AG08396 (cell line): ENCODE measurements around the gene RAMP2.
A peak's percentile ranks its signal among the peaks of the same experiment; 100 is the strongest.
"Not testable (repeated sequence)": the region's sequence is repeated elsewhere in the genome, so short reads cannot be mapped to it uniquely, and the experiment has no call there.

ENCODE experiments used
- DNase-seq: peaks from one replicate; pipeline ENCODE4 v3.0.0; 2012; ENCODE audit warnings: low spot score, mixed read lengths

The RAMP2 gene, protein sequence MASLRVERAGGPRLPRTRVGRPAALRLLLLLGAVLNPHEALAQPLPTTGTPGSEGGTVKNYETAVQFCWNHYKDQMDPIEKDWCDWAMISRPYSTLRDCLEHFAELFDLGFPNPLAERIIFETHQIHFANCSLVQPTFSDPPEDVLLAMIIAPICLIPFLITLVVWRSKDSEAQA

GRCh38 chr17:42760652-42761581, at the start of gene RAMP2:
TSS of gene RAMP2 (plus strand) at chr17:42761227. CDS start at chr17:42761262, 35 bp downstream.
- peak; percentile 60 for DNase-seq

- peak; percentile 55 for DNase-seq
Measured at GRCh38 chr17:42720996-42721583, 39.9 kb upstream of the RAMP2 start.

DNA sequence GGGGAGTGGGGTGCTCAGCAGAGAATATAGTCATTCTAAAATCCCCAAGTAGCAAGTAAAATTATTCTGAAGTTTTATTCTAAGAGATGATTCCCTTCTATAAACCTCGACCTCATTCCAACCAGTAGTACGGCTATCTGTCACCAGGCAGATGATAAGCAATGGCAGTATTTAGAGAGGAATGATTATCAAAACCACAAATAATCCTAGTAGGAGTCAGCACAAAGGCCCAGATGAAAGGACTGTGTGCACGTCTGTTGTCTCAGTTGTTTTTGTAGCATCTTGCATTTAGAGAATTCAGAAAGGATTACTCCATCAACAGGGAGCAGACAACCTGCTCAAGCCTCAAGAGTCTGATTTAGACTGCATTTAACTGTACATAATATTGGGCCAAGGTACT, 37.4 kb upstream of the RAMP2 start:
- no peak for DNase-seq

DNA sequence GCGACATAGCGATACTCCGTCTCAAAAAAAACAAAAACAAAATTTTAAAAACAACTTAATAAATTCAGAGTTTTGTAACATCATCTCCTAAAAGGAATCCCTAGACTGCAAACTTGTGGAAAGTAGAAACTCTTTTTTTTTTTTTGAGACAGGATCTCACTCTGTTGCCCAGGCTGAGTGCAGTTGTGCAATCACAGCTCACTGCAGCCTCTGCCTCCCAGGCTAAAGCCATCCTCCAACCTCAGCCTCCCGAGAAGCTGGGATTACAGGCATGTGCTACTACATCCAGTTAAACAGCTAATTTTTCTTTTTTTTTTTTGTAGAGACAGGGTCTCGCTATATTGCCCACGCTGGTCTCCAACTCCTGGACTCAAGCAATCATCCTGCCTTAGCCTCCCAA, 35.9 kb upstream of the RAMP2 start:
- DNase-seq: no peak

DNA sequence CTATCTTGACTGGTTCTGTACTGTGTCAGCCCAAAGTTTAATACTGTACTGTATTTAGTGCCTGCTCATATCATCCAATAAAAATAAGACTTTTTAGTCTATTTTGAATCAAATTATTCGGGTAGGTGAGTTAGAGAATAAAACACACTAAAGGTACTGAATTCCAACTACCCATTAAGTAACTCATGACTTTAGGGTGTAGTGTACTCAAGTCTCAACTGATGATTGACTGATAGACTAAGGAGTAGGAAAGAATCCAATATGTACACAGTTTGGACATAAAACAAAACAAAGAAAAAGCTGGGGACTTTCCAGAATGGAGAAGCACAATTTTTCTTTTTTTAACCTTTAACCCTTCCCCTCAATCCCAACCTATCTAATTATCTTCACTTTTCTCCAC, 20.3 kb upstream of the RAMP2 start:
- no peak for DNase-seq

- DNase-seq: not testable (repeated sequence)
Measured at GRCh38 chr17:42742916-42743315, 18.1 kb upstream of the RAMP2 start.

DNA sequence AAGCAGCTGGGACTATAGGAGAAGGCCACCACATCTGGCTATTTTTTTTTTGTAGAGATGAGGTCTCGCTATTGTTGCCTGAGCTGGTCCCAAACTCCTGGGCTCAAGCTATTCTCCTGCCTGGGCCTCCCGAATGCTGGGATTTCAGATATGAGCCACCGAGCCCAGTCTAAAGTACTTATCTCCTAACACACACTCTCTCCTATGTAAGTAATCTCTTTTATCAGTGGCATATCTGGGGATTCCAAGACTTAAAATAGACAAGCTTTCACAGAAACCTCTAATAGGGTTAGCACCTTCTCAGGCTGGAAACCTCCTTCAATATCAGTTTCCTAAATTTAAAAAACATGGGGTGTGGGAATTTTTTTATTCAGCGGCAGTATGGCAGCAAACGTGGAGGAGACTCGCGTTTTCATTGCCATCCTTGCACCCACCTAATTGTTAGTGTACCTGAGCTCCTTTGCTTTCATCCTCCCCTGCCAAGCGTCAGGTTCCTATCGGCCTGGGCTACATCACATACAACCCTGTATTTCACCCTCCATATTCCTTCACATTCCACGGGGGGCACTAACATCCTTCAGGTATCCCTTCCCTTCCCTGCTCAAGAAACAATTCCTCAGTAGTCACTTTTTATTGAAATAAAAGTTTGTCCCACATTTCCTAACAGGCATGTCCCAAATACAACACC, 17.3 kb upstream of the RAMP2 start:
- DNase-seq: no peak

DNA sequence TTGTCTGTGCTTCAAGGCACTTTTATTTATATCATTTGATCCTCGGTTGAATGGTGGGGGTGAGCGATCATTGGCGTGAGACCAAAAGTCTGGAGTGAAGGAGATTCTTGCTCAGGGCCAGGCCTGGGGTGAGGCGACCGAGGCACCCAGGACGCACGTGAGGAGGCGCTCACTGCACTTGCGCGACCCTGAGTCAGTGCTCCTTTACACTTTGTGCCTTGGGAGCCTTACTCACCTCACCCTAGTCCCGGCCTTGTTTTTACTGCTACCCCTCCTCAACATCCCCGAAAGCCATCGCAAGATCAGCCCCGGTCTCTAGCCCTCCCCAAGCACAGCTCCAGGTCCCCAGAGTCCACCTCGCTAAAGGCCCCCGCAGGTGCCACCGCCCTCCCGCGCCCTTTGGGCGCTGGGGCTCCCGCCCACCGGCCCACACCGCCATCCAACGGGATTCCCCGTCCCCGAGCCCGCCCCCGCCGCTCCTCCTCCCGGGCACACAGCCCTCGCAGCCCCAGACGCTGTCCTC, 16.7 kb upstream of the RAMP2 start:
- peak; percentile 77 for DNase-seq

GRCh38 chr17:42744806-42745617, 16.0 kb upstream of the RAMP2 start, which contains the start of gene EZH1:
TSS of gene EZH1 (minus strand) at chr17:42745040. CDS start at chr17:42728941, 16,099 bp downstream.
- DNase-seq: peak; percentile 100

DNA sequence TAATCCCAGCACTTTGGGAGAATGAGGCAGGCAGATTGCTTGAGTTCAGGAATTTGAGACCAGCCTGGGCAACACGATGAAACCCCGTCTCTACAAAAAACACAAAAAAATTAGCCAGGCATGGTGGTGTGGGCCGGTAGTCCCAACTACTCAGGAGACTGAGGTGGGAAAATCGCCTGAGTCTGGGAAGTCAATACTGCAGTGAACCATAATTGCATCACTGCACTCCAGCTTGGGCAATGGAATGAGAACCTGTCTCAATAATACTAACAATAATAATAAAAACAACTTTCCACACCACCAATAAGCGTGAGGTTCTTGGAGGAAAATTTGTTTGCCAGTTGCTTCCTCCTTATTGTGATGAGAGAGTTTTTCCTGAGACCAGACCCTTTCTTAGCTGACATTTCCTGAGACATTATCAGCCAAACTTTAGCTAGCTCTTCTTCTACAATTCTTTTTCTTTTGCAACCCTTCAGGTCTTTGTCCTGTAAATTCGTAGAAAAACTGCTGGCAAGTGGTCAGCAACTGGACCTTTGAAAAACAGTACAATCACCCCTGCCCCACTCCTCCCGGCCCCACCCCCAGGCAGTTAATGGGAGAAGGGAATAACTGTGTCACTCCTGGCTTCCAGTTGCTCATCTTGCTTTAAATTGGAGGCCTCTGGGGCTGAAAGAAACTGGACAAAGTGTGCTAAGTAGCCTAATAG, 12.7 kb upstream of the RAMP2 start:
- DNase-seq: no peak

DNA sequence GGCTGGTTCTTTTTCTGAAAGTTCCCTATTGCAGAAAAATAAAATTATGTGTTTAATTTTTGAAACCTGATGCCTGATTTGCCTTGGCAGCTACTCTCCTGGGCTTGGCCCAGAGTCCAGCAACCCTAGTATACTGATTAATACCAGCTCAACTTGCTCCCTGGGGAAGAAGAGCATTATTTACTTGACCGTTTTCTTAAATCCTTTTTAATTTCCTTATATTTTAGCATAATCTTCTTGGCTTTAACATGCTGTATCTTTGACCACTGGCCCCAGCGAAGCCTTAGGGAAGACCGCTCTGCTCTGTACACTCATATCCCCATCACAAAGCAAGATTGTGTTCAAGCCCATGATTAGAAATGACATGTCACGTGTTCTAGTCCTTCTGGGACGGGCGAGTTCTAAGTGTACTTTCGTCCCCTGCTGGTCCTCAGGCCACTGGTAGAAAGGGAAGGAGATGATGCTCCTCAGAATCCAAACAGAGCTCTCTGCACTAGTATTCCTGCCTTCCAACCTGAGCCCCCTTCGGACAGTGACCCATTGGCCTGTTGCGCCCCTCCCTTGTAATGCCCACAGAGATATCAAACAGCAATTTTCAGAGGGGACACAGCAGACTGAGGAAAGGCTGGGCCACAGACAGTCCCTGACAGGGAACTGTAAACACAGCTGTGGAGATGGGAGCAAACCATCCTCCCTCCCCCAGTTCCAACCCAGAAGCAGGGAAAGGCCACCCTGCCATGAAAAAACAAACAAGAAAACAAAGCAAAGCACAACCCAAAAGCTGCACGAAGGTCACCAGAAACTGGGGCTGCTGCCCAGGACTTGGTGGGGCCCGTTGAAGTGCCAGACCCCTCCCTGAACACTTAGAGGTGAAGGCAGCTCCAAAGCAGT, 11.9 kb upstream of the RAMP2 start:
- DNase-seq: no peak

- DNase-seq: no peak
Measured at GRCh38 chr17:42750739-42751344, 10.2 kb upstream of the RAMP2 start.

- DNase-seq: no peak
Measured at GRCh38 chr17:42751628-42752027, 9.4 kb upstream of the RAMP2 start.

DNA sequence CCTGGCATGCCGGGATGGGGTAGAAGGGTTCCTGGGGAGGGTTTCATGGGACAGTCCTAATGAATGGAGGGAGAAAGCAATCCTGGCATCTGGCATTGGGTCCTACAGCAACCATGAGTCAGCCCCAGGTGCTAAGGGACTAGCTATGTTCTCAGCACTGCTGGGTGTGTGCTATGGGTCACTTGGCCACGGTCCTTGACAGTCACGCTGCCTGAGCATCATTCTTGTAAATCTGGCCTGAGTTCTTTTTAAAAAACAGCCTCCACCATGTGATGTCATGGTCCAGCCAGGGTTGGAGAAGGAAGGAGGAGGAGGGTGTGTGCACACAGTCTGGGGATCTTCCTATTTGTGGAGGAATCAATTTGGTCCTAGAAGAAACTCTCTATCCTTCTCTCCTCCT, 6.2 kb upstream of the RAMP2 start:
- no peak for DNase-seq

DNA sequence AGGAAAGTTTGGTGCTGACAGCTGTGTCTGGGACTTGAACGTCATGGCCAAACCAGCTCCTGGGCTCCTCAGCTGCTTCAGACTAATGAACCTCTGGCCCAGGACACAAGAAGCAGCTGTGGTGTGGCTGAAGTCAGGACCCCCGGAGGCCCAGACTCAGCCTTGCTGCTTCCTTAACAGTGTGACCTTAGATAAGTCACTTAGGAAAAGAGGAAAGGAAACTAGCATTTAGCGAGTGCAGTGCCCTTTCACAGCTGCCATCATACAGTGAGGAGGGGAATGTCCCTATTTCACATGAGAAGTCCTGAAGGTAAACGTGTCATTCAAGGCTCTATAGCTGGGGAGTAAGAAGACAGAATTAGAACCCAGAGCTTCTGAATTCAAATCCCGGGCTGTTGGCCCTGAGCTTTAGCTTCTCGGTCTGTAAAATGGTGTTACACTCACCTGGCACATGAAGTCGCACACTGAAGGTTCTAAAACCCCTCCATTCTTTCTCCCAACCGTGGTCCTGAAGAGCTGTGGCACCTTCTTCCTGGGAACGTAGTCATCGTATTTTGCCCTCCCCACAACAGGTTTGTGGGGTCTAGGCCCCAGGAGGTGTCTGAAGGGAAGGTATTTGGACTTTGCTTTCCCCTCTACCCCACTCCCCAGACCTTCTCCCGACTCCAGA, 910 bp upstream of the RAMP2 start:
- DNase-seq: no peak

DNA sequence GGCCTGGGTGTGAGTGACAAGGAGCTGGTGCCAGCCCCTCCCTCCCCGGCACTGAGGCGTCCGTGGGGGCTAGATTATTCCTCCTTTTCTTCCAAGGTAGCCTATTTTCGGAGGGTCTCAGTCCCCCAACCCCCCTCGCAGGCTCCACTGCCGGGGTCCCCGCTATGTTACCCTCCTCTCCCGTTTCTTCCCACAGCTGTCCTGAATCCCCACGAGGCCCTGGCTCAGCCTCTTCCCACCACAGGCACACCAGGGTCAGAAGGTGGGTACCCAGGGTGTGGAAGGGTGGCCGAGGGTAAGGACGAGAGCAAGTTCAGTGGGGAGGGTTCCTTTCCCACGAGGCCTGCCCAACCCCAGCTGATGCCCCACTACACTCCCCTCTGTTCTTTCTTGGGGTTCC, 611 bp downstream of the RAMP2 start:
- DNase-seq: no peak

DNA sequence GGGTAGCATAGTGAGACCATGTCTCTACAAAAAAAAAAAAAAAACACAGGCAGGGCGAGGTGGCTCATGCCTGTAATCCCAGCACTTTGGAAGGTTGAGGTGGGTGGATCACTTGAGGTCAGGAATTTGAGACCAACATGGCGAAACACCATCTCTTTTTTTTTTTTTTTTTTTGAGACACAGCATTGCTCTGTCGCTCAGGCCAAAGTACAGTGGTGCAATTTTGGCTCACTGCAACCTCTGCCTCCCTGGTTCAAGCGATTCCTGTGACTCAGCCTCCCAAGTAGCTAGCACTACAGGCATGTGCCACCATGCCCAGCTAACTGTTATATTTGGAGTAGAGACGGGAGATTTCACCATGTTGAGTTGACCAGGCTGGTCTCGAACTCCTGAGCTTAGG, 5.1 kb downstream of the RAMP2 start:
- no peak for DNase-seq

DNA sequence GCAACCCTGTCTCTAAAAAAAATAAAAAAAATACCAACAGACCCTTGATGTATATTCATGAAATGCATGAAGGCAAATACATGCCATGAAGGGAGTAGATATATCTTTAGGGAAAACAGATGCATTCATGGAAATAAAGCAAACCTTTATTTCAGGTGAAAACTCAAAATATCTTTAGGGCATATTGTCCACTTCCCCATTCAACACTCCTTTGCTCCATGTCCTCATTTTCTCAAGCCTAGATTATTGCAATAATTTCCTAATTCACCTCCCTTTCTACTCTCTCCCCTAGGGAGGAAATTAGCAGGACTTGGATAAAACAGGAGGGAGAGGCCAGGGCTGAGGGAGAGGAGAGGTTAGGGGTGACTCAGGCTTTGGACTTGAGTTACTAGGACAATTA, 6.5 kb downstream of the RAMP2 start:
- no peak for DNase-seq

- not testable (repeated sequence) for DNase-seq
Measured at GRCh38 chr17:42768006-42768405, 7.0 kb downstream of the RAMP2 start.
